Measurements from ENCODE around the gene IGSF9B. TPM values are rescaled to one million over a fixed set of nuclear protein-coding genes. Genes with fewer than 3 reads are reported as not detected.

Gene IGSF9B
- total and polyA plus RNA-seq, 2 experiments from 2014 or later, result 1.7 to 5.9 TPM

DNA sequence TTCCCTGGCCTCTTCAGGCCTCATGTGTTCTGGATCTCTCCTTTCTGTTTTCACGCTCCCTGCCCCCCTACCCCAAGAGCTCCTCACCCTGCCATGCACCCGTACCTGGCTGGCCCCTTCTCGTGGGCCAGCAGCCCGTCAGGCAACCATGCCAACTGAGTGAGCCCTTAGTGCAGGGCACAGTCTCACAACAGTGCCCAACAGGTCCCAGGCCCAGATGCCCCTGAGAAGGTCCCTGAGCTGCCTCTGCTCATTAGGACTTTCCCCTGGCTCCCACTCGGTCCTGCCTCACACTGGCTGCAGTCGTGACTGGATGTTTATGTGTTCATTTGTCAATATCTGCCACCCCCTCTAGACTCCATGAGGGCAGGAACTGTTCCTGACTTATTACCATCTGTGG, 44.8 kb upstream of the IGSF9B start:
- Histone ChIP-seq H3K4me1 (ENCODE audit: low read depth) (no peaks in the 10 kb centered on the region), H3K4me3 (no peak overlapping the region), H3K27ac (no peak overlapping the region), H3K27me3 (peaks cover 11% of the 10 kb centered on the region), H3K36me3 (no peaks in the 10 kb centered on the region), H3K9me3 (ENCODE audit: low read depth) (no peaks in the 10 kb centered on the region)
- DNase-seq (ENCODE audit: low read depth in 1 of 2, low spot score in 1 of 2), result no peak
- no peak for TF ChIP-seq CTCF (IDR thresholded peaks at IDR 0.05; ENCODE audit: low read depth, low read length)

GRCh38 chr11:134001088-134001487, 44.3 kb upstream of the IGSF9B start:
- TF ChIP-seq CTCF (IDR thresholded peaks at IDR 0.05; ENCODE audit: low read depth, low read length), result no peak
- H3K9me3 ChIP-seq (ENCODE audit: low read depth), result no peaks in the 10 kb centered on the region
- H3K27ac ChIP-seq, result no peak overlapping the region
- no peak for DNase-seq (ENCODE audit: low read depth in 1 of 2, low spot score in 1 of 2)
- no peaks in the 10 kb centered on the region for H3K4me1 ChIP-seq (ENCODE audit: low read depth)
- peaks cover 16% of the 10 kb centered on the region for H3K27me3 ChIP-seq
- H3K36me3 ChIP-seq, result no peaks in the 10 kb centered on the region
- H3K4me3 ChIP-seq, result no peak overlapping the region

DNA sequence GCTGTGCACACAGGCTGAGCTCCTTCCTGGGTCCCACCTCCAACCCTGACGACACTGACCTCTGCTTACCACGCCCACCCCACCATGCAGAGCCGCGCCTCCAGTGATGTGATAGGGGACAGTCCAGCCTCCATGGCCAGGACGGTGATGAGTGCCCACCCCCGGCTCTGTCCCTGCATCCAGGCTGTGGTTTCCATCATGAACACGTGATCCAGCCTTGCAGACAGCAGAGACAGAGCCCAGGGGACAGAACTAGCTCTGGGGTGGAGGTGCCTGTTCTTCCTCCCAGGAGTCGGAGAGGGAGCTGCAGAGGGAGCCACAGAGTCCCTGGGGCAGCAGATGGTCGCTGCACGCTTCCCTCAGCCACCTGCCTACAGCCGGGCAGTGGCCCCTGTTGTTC, 42.6 kb upstream of the IGSF9B start:
- no peak overlapping the region for H3K27ac ChIP-seq
- peaks cover 16% of the 10 kb centered on the region for H3K27me3 ChIP-seq
- H3K9me3 ChIP-seq (ENCODE audit: low read depth), result no peaks in the 10 kb centered on the region
- H3K36me3 ChIP-seq, result no peaks in the 10 kb centered on the region
- H3K4me3 ChIP-seq, result no peak overlapping the region
- H3K4me1 ChIP-seq (ENCODE audit: low read depth), result no peaks in the 10 kb centered on the region
- DNase-seq (ENCODE audit: low read depth in 1 of 2, low spot score in 1 of 2), result no peak
- TF ChIP-seq CTCF (IDR thresholded peaks at IDR 0.05; ENCODE audit: low read depth, low read length), result no peak

GRCh38 chr11:133997554-133997953, 40.8 kb upstream of the IGSF9B start:
- H3K4me1 ChIP-seq (ENCODE audit: low read depth), result no peaks in the 10 kb centered on the region
- H3K27ac ChIP-seq, result no peak overlapping the region
- H3K4me3 ChIP-seq, result no peak overlapping the region
- no peaks in the 10 kb centered on the region for H3K9me3 ChIP-seq (ENCODE audit: low read depth)
- DNase-seq (ENCODE audit: low read depth in 1 of 2, low spot score in 1 of 2), result no peak
- no peaks in the 10 kb centered on the region for H3K36me3 ChIP-seq
- no peak for TF ChIP-seq CTCF (IDR thresholded peaks at IDR 0.05; ENCODE audit: low read depth, low read length)
- H3K27me3 ChIP-seq, result peaks cover 20% of the 10 kb centered on the region

DNA sequence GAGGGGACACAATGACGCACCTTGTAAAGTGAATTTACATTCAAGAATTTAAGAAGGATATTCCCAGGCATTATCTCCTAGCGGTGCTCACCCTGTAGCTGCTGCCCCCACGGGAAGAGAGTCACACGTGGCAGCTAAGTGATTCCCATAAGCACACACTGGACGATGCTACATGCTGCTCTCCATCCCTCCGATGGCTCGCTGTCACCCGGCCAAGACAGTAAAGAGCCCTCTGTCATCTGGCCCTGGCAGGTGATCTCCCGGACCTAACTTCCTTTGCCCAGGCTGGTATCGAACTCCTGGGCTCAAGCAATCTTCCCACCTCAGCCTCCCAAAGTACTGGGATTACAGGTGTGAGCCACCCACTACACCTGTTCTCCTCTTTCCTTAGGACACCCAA, 39.9 kb upstream of the IGSF9B start:
- Histone ChIP-seq H3K27ac (no peak overlapping the region), H3K27me3 (peaks cover 20% of the 10 kb centered on the region), H3K36me3 (no peaks in the 10 kb centered on the region), H3K9me3 (ENCODE audit: low read depth) (no peaks in the 10 kb centered on the region), H3K4me3 (no peak overlapping the region), H3K4me1 (ENCODE audit: low read depth) (no peaks in the 10 kb centered on the region)
- no peak for TF ChIP-seq CTCF (IDR thresholded peaks at IDR 0.05; ENCODE audit: low read depth, low read length)
- no peak for DNase-seq (ENCODE audit: low read depth in 1 of 2, low spot score in 1 of 2)

GRCh38 chr11:133995066-133995465, 38.3 kb upstream of the IGSF9B start:
- H3K27ac ChIP-seq, result no peak overlapping the region
- no peaks in the 10 kb centered on the region for H3K4me1 ChIP-seq (ENCODE audit: low read depth)
- H3K36me3 ChIP-seq, result no peaks in the 10 kb centered on the region
- no peak for DNase-seq (ENCODE audit: low read depth in 1 of 2, low spot score in 1 of 2)
- TF ChIP-seq CTCF (IDR thresholded peaks at IDR 0.05; ENCODE audit: low read depth, low read length), result no peak
- H3K27me3 ChIP-seq, result peaks cover 20% of the 10 kb centered on the region
- no peaks in the 10 kb centered on the region for H3K9me3 ChIP-seq (ENCODE audit: low read depth)
- no peak overlapping the region for H3K4me3 ChIP-seq

All from cardiac muscle cell (in vitro differentiated cells and primary cell).